Activated T-helper 1 cell treated with anti-CD3 and anti-CD28 coated beads, Interleukin-12 subunit alpha, Interleukin-12 subunit beta, Interleukin-2, Interleukin-4 antibody, amounts not matched to agents 30 ng/mL and 10 ng/mL and 1 ng/mL, durations not matched to agents 14 hours and 24 hours and 36 hours (primary cell): ENCODE results near the gene PEAR1. TPM values are rescaled to one million over a fixed set of nuclear protein-coding genes. Genes with fewer than 3 reads are reported as not detected.

ENCODE experiments used
- DNase-seq: peaks from one replicate; pipeline ENCODE4 v3.0.0; 2021; ENCODE audit warnings: low spot score
- H3K27ac Mint-ChIP-seq: one replicate; pipeline ENCODE4 v1.8.0; 2021; ENCODE audit warnings: mild to moderate bottlenecking, mixed read lengths
- H3K27me3 Mint-ChIP-seq: one replicate; pipeline ENCODE4 v1.8.0; 2022; ENCODE audit warnings: mild to moderate bottlenecking, moderate library complexity, mixed read lengths; ENCODE audit not compliant: insufficient read depth
- H3K36me3 Mint-ChIP-seq: one replicate; pipeline ENCODE4 v1.8.0; 2021; ENCODE audit warnings: low read depth, mixed read lengths
- H3K4me1 Mint-ChIP-seq: one replicate; pipeline ENCODE4 v1.8.0; 2021; ENCODE audit warnings: low read depth, mixed read lengths
- H3K4me3 Mint-ChIP-seq: one replicate; pipeline ENCODE4 v1.8.0; 2021; ENCODE audit warnings: mild to moderate bottlenecking, moderate library complexity, mixed read lengths
- H3K9me3 Mint-ChIP-seq: one replicate; pipeline ENCODE4 v1.8.0; 2021; ENCODE audit warnings: mixed read lengths
- intact Hi-C: fragments of 100-400 bp; cut with micrococcal nuclease; formaldehyde crosslinking; loops from one replicate; pipeline ENCODE4 v1.15.1; 2024
- total RNA-seq: library from RNA; stranded (reverse); gene quantifications from 2 replicates; pipeline ENCODE4 v1.2.3, GENCODE V29; 2022

The PEAR1 gene
- total RNA-seq, 1 donor from 2014 or later: 0.36 TPM

DNA sequence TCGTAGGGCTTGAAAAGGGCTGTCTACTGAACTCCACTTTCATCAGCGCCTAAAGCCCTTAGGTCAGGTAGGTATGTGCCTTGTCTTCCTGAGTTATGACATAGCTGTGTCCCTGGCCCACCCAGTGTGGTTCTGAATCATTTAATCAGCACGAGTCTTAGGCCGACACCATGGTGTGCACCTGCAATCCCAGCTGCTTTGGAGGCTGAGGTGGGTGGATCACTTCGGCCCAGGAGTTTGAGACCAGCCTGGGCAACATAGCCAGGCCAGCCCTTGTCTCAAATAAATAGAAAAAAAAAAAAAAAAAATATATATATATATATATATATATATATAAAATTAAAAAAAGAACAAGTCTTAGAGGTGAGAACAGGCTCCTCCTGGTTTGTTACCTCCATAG is 42.7 kb downstream of the PEAR1 start:
- DNase-seq: no peak
- H3K4me1 Mint-ChIP-seq: peaks cover 5% of the 10 kb centered on the region
- peaks cover 8% of the 10 kb centered on the region for H3K36me3 Mint-ChIP-seq
- intact Hi-C loops: no loop called here
- no peak overlapping the region for H3K27ac Mint-ChIP-seq
- H3K4me3 Mint-ChIP-seq: no peak overlapping the region
- H3K27me3 Mint-ChIP-seq: peaks cover 6% of the 10 kb centered on the region
- H3K9me3 Mint-ChIP-seq: no peaks in the 10 kb centered on the region

GRCh38 chr1:156936721-156937220 is 43.3 kb downstream of the PEAR1 start:
- intact Hi-C loops: no loop called here
- Mint-ChIP-seq H3K36me3 (peaks cover 8% of the 10 kb centered on the region), H3K9me3 (no peaks in the 10 kb centered on the region), H3K27ac (no peak overlapping the region), H3K4me1 (no peaks in the 10 kb centered on the region), H3K4me3 (no peak overlapping the region), H3K27me3 (peaks cover 3% of the 10 kb centered on the region)
- DNase-seq: no peak

DNA sequence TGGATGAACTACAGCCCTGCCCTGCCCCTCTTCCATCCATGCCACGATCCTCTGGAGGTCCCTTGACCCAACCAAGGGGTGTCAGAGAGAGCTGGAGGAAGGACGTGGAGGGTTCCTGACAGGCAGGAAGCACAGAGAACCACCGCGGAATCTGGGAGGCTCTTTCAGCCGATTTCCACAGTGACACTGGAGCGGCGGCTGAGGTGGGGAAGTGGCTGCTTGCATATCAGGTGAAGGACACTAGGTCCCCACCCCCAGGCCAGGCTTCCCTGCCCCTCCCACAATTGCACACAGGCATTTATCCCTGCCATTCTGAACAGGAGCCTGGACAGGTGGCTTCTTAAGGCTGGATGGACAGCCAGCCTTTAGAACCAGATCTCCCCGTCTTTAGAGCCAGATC is 44.4 kb downstream of the PEAR1 start:
- Mint-ChIP-seq H3K27ac (no peak overlapping the region), H3K27me3 (no peaks in the 10 kb centered on the region), H3K4me3 (no peak overlapping the region), H3K9me3 (no peaks in the 10 kb centered on the region), H3K36me3 (peaks cover 13% of the 10 kb centered on the region), H3K4me1 (no peaks in the 10 kb centered on the region)
- no peak for DNase-seq
- intact Hi-C loops: no loop called here

GRCh38 chr1:156938813-156939212 is 45.3 kb downstream of the PEAR1 start:
- Mint-ChIP-seq H3K4me3 (no peak overlapping the region), H3K36me3 (peaks cover 16% of the 10 kb centered on the region), H3K27me3 (no peaks in the 10 kb centered on the region), H3K9me3 (no peaks in the 10 kb centered on the region), H3K27ac (no peak overlapping the region), H3K4me1 (no peaks in the 10 kb centered on the region)
- DNase-seq: no peak
- intact Hi-C loops: no loop called here

DNA sequence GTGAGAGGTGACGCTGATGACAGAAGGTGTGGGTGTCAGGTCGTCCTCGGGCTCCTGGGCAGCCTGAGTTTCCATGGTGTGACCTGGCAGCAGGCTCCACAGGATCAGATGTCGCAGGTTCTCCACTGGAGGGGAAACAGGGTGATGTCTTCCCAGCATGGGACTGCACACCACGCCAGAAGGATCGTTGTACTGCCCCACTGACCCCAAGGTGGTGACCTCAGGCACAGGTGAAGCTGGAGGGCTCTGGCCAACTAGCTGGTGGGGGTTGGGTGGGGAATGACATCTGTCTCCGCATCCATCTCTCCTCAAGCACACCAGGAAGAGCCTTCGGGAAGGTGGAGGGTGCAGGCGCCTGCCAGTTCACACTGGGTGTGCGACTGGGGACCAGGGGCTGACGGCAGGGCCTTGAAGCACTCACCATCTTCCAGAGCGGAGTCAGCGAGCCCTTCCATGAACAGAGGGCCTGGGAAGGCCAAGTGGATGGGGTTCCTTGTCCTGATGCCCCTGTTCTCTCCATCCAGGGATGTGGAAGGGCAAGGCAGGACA is 46.3 kb downstream of the PEAR1 start:
- no peak for DNase-seq
- Mint-ChIP-seq H3K4me3 (no peak overlapping the region), H3K27me3 (no peaks in the 10 kb centered on the region), H3K27ac (no peak overlapping the region), H3K36me3 (peaks cover 21% of the 10 kb centered on the region), H3K4me1 (no peaks in the 10 kb centered on the region), H3K9me3 (no peaks in the 10 kb centered on the region)
- intact Hi-C loops: no loop called here

- no peak for DNase-seq
- Mint-ChIP-seq H3K27ac (no peak overlapping the region), H3K4me1 (no peaks in the 10 kb centered on the region), H3K27me3 (no peaks in the 10 kb centered on the region), H3K4me3 (no peak overlapping the region), H3K9me3 (no peaks in the 10 kb centered on the region), H3K36me3 (peaks cover 29% of the 10 kb centered on the region)
- intact Hi-C loops: no loop called here
These were observed 48.2 kb downstream of the PEAR1 start for GRCh38 chr1:156941675-156942074.

DNA sequence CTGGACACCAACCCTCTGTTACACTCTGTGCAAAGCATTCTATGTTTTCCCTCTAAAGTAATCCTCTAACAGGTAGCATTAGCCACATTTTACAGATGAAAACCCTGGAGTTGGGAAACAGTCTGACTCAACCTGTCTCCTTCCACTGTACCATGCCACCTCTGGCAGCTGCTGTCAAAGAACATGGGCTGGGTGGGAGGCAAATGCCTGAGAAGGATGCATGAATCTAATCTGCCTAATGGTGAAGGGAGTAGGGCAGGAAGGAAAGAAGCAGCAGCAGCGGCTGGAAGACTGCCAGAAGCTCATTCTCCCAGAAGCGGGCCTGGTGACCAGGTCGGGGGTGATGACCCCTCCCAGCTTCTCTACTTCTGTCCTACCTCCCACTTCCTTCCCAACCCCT is 48.7 kb downstream of the PEAR1 start:
- H3K9me3 Mint-ChIP-seq: no peaks in the 10 kb centered on the region
- H3K36me3 Mint-ChIP-seq: peaks cover 29% of the 10 kb centered on the region
- no peak overlapping the region for H3K27ac Mint-ChIP-seq
- no peaks in the 10 kb centered on the region for H3K27me3 Mint-ChIP-seq
- H3K4me3 Mint-ChIP-seq: no peak overlapping the region
- no peak for DNase-seq
- intact Hi-C loops: no loop called here
- H3K4me1 Mint-ChIP-seq: no peaks in the 10 kb centered on the region

DNA sequence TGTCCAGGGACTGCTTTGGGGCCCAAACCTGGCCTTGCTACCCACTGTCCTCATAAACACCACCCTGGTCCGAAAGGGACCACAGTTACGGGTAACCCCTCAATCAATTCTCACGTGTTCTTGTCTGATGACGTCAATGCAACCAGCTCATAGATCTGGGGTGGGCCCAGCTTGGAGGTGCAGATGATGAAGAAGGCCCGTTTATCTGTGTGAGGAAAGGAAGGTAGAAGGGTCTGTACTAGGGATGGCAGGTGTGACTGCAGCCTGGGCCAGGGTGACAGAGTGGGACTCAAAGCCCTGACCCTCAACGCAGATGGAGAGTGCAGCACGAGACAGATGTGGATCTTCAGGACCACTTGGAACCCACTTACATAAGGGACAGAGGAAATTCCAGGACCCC is 49.1 kb downstream of the PEAR1 start:
- H3K27ac Mint-ChIP-seq: no peak overlapping the region
- H3K36me3 Mint-ChIP-seq: peaks cover 29% of the 10 kb centered on the region
- no peaks in the 10 kb centered on the region for H3K27me3 Mint-ChIP-seq
- intact Hi-C loops: no loop called here
- H3K4me3 Mint-ChIP-seq: no peak overlapping the region
- no peak for DNase-seq
- H3K9me3 Mint-ChIP-seq: no peaks in the 10 kb centered on the region
- H3K4me1 Mint-ChIP-seq: no peaks in the 10 kb centered on the region

- peaks cover 27% of the 10 kb centered on the region for H3K36me3 Mint-ChIP-seq
- no peak overlapping the region for H3K4me3 Mint-ChIP-seq
- no peaks in the 10 kb centered on the region for H3K4me1 Mint-ChIP-seq
- H3K9me3 Mint-ChIP-seq: no peaks in the 10 kb centered on the region
- intact Hi-C loops: no loop called here
- no peak overlapping the region for H3K27ac Mint-ChIP-seq
- no peaks in the 10 kb centered on the region for H3K27me3 Mint-ChIP-seq
- no peak for DNase-seq
These were observed 50.2 kb downstream of the PEAR1 start for GRCh38 chr1:156943756-156944155.

DNA sequence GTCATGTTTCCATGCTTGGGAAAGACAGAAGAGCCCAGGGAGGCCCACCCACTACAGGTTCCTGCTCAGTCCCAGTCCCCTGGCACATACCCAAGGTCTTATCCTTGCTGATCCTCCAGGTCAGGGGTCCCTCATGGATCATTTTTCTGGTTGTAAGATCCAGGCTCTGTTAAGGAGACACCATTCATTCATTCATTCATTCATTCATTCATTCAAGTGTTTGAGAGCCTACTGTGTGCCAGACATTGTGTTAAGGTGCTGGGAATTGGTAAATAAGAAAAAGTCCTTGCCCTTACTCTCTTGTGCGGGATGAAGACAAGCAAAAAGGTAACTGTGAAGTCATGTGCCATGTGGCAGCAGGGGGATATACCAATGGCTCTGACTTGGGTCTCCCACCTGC is 50.8 kb downstream of the PEAR1 start:
- intact Hi-C loops: no loop called here
- Mint-ChIP-seq H3K9me3 (no peaks in the 10 kb centered on the region), H3K36me3 (peaks cover 25% of the 10 kb centered on the region), H3K27me3 (no peaks in the 10 kb centered on the region), H3K4me3 (no peak overlapping the region), H3K4me1 (no peaks in the 10 kb centered on the region), H3K27ac (no peak overlapping the region)
- DNase-seq: no peak

DNA sequence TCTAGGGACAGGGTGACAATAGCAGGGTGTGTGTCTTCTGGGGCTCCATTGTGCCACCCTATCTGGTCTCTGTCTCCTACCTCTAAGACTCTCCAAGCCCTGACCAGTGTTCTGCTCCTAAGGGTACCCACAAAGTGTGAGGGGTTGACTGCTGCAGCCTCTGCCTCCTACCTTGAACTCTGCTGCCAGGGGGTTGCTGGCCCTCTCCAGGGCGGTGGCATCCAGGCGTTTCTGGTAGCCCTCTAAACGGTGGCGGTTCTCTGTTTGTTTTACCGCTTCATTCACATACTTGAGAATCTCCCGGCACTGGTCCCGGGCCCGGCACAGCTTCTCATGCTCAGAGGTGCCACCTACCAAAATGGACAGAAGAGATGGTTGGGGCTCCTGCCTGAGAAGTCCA is 51.3 kb downstream of the PEAR1 start:
- Mint-ChIP-seq H3K4me3 (no peak overlapping the region), H3K9me3 (no peaks in the 10 kb centered on the region), H3K27ac (no peak overlapping the region), H3K27me3 (no peaks in the 10 kb centered on the region), H3K4me1 (no peaks in the 10 kb centered on the region), H3K36me3 (peaks cover 23% of the 10 kb centered on the region)
- DNase-seq: no peak
- intact Hi-C loops: no loop called here

DNA sequence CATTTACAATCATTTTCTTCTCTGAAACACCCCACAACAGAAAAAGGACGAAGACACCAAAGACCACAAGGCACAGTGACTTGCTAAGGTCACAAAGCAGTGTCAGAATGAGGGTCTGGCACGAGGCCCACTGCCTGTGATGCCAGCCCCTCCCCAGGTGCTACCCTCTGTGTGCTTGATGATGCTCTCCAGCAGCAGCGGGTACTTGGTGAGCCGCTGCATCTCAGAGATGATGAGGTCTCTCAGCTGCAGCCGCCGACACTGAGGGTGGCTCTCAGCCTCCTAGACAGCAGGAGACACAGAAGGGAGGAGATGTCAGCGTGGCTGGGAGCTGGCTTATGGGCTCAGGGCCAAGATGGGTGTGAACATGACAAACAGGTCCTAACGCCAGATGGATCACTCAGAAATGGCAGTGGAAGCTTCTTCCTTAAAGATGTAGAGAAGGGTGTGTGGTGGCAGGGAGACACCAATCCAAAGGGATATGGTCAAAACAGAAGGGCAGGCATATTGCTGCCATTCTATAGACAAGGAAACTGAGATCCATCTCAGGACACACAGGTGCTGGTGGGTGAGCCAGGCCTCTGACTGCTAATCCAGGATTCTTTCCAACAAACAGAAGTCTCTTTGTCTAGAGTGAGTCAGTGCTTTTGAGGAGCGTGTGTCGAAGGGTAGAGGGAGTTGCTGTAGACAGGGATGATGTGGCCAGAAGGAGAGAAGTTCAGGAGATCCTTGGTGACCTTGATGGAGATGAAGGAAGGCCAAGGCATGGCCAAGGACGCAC is 52.6 kb downstream of the PEAR1 start:
- H3K4me1 Mint-ChIP-seq: no peaks in the 10 kb centered on the region
- H3K36me3 Mint-ChIP-seq: peaks cover 30% of the 10 kb centered on the region
- no peaks in the 10 kb centered on the region for H3K9me3 Mint-ChIP-seq
- H3K4me3 Mint-ChIP-seq: no peak overlapping the region
- intact Hi-C loops: no loop called here
- H3K27me3 Mint-ChIP-seq: no peaks in the 10 kb centered on the region
- no peak overlapping the region for H3K27ac Mint-ChIP-seq
- no peak for DNase-seq

DNA sequence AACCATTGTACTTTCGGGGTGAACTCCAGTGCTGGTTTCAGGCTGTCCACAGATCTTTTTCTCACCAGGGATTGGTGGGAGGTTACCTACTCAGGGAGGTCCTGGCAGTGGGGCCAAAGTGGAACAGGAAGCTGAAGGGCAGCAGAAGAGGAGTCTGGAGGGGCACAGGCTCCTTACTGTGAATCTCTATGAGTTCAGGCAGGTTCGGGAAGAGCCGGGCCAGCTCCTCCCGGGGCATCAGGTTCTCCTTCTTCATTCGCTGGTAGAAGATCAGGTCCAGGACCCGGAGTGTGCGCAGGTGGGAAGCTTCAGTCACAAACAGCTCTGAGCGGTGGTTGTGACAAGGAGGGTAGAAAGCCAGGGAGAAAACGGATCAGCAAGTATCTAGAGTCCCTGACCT is 53.6 kb downstream of the PEAR1 start:
- H3K36me3 Mint-ChIP-seq: peaks cover 32% of the 10 kb centered on the region
- H3K27ac Mint-ChIP-seq: no peak overlapping the region
- H3K9me3 Mint-ChIP-seq: no peaks in the 10 kb centered on the region
- intact Hi-C loops: no loop called here
- H3K4me3 Mint-ChIP-seq: no peak overlapping the region
- no peaks in the 10 kb centered on the region for H3K27me3 Mint-ChIP-seq
- DNase-seq: no peak
- no peaks in the 10 kb centered on the region for H3K4me1 Mint-ChIP-seq
